ENCODE measurements around the gene BMF.
"Not testable (repeated sequence)": the region's sequence is repeated elsewhere in the genome, so short reads cannot be mapped to it uniquely, and the experiment has no call there.

Gene BMF

DNA sequence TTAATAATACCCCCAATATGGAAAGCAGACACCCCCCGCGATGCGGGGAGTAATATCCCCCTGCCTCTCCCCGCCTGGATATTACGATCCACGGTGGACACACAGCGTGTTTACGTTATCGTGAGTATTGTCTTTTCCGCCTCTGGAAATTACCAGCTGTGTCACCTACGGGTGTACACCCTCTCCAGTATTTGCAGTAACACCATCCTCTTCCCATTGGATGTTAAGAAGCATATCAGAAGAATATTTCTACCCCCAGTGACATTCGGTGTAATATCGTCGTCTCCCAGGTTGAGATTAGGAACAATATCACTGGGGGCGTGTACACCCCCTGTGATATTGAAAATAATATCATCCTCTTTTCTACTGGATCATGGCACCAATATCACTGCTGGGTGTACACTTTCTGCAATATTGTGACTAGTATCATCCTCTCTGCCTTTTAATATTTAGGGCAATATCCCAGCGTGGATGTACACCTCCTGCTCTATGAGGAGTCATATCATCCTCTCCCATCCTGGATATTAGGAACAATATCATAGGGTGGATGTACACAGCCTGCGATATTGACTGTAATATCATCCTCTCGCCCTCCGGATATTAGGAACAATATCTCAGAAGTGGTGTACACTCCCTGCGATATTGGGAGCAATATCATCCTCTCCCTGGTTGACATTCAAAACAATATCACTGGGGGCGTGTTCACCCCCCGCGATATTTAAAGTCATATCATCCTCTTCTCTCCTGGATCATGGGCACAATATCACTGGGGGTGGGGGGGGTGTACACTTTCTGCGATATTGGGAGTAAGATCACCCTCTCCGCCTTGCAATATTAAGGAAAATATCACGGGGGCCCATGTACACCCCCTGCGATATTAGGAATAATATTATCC lies 20.3 kb upstream of the BMF start:
- no peak for DNase-seq (ENCODE audit: low read depth)

DNA sequence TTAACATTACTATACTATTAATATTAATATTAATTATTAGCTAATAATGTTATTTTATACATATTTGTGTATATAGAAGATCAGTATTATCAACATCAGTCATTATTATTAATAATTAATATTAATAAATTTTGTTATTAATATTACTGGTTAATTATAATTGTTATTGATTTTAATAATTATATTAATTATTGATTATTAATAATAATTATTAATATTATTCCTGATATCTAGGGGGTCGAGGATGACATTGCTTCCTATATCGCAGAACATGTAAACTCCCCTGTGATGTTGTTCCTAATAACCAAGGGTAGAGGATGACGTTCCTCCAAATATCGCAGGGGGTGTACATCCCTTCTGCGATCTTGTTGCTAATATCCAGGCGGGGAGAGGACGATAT lies 17.3 kb upstream of the BMF start:
- no peak for DNase-seq (ENCODE audit: low read depth)

DNA sequence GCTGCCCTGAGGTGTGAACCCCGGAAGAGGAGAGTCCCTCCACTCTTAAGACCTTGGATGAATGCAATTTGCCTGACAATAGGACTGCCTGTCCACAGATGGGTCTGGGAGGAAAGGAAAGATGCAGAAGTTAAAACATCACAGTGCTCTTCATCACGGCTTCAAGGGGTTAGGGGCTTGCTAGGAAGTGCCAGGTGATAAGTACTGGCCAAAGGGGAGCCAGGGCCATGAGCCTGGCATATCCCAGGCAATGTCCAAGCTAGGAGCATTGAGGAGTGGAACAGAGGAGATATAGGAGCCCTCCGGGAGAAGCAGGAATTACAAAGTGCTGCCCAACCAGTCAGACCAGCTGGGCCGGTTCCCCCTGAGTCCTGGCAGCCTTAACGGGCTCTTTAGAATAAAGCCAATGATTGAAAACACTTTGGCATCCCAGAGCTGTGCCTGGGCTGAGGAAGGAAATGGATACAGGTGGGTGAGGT lies 16.2 kb upstream of the BMF start:
- DNase-seq (ENCODE audit: low read depth) = not testable (repeated sequence)

DNA sequence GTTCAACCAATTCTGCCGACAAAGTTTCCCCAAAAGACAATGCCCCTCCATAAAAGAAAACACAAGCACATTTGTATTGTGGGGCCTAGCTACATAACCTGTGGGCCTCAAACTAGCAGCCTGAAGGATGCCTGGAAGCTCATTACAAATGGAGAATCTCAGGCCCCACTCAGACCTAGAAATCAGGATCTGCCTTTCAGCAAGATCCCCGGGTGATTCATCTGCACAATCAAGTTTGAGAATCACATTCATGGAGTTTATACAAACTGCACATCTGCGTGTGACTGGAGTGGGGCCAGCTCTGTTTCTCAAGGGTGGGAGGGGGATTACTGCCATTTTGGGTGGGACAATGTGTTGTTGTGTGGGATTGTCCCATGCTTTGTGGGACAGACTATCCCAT lies 15.7 kb upstream of the BMF start:
- not testable (repeated sequence) for DNase-seq (ENCODE audit: low read depth)

DNA sequence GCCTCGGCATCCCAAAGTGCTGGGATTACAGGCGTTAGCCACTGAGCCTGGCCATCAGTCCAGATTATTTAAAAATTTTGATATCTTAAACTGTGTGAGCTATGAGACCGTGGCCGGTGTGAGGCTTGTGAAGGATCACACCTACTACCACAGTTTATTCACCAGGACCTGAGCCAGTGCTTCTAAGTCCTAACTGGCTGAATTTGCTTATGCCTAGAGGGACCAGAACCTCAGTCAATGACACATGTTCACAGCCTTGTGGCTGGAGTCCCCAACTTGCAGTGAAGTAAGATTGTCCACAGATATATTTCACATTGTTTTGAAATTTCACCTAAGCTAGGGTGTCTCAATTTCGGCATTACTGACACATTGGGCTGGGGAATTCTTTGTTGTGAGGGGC lies 15.2 kb upstream of the BMF start:
- DNase-seq (ENCODE audit: low read depth) = not testable (repeated sequence)

DNA sequence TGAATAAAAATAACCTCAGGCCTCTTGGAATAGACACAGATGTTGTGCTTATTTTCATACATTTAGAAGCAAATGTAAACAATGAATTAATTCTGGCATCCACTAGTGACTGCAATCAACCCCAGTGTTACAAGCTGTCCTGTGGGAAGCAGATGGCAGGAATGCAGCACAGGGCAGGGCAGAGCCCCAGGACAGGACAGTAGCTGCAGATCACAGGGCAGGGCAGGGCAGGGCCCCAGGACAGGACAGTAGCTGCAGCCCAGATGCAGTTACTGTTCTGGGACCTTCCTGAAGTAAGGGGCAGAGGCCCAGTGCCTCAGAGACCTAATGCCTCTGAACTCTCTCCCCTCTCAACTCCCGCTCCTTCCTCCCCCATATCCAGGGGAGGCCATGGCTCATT lies 14.3 kb upstream of the BMF start:
- not testable (repeated sequence) for DNase-seq (ENCODE audit: low read depth)

DNA sequence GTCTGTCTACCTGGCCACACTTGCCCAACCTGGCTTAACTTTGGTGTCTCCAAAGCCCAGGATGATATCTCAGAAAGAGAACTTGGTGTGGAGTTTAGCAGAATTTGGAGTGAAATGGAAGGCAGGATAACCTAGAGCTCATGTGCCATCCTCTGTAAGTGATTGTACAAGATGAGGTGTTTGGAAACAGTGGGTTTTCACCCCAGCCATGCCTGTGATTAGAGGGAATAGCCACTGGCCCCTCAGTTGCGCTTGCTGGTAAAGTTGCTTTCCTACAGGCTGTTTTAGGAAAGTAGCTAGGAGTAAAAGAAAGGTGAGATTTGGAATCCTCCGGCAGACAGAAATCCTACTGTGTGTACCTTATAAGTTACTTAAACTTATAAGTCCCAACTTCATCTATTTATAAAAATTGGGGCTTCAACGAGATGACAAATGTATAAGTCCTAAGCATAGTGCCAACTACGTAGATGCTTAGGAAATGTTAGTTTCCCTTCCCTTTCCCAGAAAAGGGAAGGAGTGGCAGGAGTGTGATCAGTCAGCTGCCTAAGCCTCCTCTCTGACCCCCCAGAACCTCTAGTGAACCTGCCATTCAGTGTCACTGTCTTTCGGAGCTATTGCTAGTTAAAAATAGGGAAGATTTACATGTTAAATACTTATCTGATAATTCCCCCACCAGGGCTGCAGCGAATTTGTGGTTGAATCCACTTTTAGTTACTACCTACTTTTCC lies 13.4 kb upstream of the BMF start:
- DNase-seq (ENCODE audit: low read depth) = no peak

DNA sequence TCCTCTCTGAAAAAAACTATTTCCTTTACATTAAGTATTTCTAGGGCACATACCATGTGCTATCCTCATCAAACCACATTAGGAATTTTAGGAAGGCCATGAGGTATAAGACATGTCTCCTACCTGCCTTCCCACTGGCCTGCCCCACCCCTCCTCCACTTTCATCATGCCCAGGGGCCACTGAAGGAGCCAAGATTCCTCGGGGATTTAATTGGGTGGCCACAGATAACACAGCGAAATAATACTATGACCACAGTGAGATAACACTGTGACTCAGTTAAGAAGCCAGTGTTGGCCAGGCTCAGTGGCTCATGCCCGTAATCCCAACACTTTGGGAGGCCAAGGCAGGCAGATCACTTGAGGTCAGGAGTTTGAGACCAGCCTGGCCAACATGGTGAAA lies 9.8 kb upstream of the BMF start:
- DNase-seq (ENCODE audit: low read depth) = no peak

DNA sequence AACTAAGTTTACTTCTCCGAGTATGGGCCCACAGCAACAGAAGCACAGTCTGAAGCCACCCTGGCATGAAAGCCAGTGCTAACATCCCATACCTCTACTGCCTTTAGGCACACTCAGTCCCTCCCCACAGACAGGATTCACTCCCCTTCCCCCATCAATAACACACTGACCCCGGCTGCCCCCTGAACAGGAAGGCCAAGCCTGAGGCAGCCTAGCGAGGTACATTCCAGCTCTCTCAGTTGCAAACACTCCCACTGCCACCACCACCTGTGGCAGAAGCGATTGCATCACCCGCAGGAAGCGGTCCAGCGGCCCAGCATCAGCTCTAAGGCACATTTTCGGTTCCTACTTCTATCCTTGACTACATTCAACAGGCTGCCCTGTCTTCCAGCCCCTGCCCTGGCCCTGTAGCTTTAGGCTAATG lies 7.0 kb upstream of the BMF start:
- DNase-seq (ENCODE audit: low read depth) = no peak

DNA sequence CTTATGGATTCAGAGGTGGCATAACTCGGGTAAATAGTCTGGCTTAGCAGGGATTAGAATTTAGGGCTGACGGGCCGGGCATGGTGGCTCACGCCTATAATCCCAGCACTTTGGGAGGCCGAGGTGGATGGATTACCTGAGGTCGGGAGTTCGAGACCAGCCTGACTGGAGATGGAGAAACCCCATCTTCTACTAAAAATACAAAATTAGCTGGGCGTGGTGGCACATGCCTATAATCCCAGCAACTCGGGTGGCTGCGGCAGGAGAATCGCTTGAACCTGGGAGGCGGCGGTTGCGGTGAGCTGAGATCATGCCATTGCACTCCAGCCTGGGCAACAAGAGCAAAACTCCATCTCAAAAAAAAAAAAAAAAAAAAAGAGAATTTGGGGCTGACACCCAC lies 6.4 kb upstream of the BMF start:
- not testable (repeated sequence) for DNase-seq (ENCODE audit: low read depth)

DNA sequence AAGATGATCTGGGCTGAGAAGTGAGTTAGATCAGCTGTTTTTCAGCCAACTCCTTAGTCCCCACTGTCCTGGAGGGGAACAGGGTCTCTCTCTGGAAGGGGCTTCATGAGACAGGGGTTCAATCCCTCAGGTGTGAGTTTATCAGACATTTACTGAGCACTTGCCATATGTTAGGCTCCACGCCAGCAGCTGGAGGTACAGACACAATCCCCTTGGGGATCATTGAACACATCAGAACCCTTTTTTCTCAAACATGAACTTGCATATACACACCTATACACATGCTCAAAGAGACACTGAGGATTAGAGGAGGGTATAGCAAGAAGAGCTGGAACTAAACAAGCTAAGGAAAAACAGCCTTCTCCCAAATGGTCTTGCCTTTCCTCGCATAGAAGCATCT lies 5.5 kb upstream of the BMF start:
- DNase-seq (ENCODE audit: low read depth) = no peak

DNA sequence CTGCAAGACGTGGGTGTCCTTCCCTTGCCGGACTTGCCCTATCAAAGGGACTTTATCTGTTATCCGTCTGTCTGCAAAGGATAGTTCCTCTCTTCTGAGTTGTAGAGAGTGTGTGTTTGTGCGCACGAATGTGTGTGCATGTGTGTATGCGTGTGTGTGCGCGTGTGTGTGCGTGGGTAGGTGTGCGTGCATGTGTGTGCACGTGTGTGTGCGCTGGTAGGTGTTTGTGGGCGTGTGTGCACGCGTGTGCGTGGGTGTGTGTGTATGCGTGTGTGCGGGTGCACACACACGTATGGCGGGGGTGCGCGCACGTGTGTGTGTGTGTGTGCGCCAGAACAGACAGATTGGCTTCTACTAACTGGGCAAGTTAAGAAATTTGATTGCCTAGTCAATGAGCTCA lies 4.1 kb upstream of the BMF start:
- DNase-seq (ENCODE audit: low read depth) = no peak

DNA sequence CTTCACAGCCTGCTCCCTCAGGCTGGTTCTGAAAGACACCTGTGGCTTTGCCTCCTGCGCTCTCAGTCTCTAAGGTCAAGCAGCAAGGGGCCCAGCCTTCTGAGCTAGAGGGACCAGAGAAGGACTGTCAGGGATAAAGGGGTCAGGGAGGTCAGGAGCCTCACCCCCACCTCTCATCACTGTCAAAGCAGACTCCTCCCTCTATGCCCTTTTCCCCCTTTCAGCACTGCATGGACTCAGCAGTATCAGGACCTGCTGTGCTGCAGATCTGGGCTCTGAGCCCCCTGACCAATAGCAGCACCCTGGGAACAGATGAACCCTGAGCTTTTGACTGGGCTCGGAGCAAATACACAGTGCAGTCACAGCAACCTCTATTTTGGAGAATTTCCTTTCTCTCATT lies 3.2 kb upstream of the BMF start:
- no peak for DNase-seq (ENCODE audit: low read depth)

DNA sequence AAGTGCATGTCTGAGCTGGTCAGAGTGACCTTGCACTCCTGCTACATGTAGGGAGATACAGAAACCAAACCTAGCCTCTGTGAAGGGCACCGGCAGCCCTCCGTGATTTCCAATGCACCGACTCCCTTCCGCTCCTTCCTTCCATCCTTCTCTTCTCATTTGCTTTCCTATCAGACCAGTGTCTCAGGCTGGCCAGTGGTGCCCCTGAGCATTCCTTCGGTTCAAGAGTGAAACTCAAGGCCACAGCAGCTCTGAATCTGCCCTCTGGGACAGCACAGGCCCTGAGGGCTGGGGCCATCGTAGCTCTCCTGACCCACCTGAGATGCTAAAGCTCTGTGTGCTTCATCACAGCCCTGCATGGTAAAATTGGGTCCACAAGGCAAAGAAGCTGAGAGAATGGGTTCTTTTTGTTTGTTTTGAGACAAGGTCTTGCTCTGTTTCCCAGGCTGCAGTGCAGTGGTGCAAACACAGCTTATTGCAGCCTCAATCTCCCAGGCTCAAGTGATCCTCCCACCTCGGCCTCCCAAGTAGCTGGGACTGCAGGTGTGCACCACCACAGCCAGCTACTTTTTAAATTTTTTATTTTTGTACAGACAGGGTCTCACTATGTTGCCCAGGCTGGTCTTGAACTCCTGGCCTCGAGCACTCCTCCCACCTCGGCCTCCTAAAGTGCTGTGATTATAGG lies 2.3 kb upstream of the BMF start:
- DNase-seq (ENCODE audit: low read depth) = no peak

DNA sequence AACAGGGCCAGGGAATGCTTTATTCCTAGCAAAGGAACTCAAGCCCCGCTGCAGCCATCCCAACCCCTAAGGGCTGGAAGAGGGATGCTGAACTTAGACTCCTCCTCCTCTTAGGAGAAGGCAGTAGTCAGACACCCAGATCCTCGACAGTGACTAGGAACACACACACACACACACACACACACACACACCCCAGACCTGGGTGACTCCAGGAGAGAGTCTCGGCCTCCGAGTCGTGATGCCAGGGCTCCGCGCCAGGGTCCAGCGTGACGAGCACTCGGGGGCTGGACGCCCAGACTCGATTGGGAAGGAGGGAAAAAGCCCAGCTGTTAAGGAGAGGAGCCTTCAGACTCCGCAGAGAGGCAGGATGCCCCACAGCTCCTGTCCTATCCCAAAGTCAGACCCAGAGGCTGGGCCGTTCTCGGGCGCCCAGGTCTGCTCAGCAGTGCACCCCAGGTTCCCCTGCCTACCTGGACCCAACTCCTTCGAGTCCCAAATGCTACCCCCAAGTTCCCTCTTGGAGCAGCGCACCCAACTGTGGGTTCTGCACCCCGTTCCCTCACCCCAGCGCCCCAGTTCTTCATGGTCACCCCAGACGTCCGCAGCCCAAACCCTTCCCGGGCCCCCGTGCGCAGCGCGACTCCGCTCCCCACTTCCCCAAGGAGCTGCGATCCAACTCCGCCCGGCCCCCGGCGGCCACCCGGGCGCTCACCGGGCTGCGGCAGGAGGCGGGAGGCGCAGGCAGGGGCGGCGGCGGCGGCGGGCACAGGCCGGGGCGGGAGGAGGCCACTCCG lies 421 bp downstream of the BMF start:
- DNase-seq (ENCODE audit: low read depth) = no peak

DNA sequence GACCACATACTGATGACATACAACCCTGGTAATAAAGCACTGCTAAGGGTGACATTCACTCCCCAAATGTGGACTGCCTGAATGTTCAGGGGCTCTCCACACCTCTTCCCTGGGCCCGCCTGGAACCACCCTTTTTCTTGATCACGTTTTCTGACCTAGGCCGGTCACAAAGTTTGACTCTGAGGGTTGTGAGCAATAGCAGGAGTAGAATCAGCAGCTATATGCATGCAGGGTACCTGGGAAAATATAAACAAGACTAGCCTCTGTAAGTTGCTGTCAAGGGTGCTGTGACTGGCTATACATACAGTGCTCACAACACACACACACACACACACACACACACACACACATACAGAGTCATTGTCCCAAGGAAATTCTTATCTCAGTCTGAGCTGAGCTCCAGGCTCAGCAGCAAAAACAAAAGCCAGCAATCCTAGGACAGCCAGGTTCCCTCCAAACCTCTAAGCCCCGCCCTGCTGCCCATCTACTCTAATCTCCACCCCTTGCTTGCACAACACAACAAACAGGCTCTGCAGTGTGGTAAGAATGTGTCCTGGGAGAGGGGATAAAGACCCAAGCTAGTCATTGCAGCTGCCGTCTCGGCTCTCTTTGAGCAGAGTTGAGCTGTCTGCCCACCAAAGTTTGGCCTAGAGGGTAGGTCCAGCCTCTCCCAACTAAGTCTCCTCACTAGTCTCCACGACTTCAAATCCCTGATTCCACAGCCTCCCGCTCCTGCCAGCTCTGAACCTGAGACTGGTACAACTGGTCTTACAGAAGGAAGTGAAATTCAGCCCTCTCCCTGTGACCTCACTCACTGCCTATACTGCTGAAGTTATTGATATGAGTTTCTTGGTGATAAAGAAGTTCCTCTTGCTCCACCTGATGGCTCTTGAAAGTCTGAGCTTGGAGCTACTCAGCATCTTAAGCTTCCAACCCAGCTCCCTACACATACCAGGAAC lies 2.2 kb downstream of the BMF start:
- no peak for DNase-seq (ENCODE audit: low read depth)

DNA sequence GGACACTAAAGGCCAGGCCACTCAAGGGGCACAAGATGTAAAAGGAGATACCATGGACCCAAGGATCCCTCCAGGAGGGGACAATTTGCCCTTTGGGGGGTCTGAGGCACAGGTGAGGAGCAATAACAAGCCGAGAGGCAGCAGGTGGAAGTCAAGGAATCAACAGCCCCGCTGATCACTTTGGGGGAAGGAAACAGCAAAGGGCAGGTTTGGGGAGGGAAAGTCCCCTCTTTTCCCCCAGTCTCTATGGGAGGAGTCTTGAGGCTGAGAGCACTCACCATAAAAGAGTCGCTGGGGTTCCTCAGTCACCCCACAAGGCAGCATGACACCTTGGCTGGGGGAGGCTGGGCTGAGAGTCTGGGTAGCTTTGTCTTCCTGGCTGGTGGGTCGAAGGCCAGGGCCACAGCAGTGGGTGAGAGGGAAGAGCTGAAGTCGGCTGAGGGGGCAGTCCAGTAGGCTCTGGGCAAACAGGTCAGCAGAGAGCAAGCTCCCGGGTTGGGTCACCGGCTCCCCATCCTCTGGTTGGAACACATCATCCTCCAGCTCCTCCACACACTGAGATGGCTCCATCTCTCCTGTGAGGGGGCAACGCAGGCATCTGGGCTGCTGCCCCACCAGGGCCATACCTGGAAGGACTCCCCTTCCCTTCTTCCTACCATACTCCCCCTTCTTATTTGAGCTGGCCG lies 3.0 kb downstream of the BMF start:
- DNase-seq (ENCODE audit: low read depth) = no peak

DNA sequence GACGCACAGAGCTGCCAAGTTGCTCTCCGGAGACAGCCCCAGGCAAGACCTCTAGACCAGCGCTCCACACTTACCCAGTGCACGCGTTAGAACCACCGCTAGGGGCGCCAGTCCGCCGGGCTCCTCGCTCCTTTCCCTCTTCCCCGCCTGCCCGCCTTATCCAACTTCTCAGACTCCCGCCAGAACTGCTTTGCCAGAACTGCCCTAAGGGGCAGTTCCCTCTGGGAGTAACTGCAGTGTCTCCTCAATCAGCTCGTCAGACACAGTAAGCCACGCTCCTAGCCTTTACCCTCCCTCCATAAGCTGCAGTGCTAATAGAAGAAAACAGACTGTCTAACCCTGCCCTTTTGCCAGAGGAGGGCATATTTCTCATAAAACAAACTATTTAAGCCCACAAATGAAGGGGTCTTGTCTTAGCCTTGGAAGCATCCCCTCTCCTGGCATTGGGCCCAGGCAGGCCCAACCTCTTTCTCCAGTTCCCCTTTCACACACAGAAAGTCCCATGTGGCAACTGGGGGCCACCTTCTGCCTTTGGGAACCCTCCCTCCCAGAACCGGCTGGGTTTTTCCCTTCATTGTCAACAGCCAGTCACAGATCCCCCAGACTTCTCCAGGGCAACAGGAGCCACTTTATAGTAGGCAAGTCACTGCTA lies 3.7 kb downstream of the BMF start:
- no peak for DNase-seq (ENCODE audit: low read depth)

DNA sequence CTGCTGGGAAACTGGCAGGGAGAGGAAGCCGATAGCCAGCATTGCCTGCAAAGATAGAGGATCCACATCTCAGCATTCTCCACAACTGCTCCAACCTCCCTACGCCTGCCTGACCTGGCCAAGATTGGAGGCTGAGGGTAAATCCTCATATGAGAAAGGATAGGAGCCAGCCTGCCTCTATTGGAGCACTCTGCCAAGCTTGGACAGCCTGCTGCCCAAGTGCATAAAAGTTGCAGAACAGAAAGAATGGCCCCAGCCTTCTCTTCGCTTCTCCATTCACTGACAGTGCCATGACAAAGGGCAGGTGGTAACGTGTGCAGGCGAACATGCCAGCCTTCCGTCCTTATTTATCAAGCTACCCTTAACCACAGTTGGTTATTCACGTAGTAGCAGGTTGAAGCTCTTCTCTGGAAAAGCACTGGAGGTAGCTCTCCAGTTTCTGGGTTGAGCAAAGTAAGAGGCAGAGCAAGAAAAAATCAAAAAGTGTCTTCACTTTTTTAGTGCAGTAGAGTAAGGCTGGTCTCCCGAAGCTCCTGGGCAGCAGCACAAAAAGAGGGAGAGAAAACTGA lies 4.3 kb downstream of the BMF start:
- DNase-seq (ENCODE audit: low read depth) = no peak
